H1 (cell line): ENCODE results near the gene MCM3AP. TPM values are rescaled to one million over a fixed set of nuclear protein-coding genes. Genes with fewer than 3 reads are reported as not detected.

Source experiments
- CTCF ChIA-PET: fragments of 300-600 bp; sonication (Branson Sonifier 250); formaldehyde crosslinking; loops from one replicate; lab custom pipeline; 2021; ENCODE audit not compliant: partially characterized antibody; lab: Charles Lee
- POLR2A ChIA-PET: fragments of 300-600 bp; sonication (Branson Sonifier 250); formaldehyde crosslinking; loops from one replicate; lab custom pipeline; 2021; ENCODE audit warnings: inconsistent platforms; ENCODE audit not compliant: partially characterized antibody; lab: Charles Lee
- DNase-seq, 2 experiments: peaks; one replicate each; pipeline versions ENCODE4 v3.0.0 to v3.0.0-alpha.2; 2010 to 2022; ENCODE audit warnings: low spot score in 2 of 2, low read depth in 1 of 2, mixed read lengths in 1 of 2
- FAIRE-seq: peaks from 2 replicates; lab custom pipeline; 2011; peaks lifted over from hg19 to GRCh38; lab: Jason Lieb, UNC
- H2AFZ ChIP-seq: 2 replicates; pipeline ENCODE4 v1.8.1; 2012; ENCODE audit warnings: low read length, inconsistent platforms
- H2AK5ac ChIP-seq: 2 replicates; pipeline ENCODE4 v1.6.1; 2013; ENCODE audit warnings: low read depth, low read length
- H2BK120ac ChIP-seq: replicated peaks from 2 replicates; pipeline ENCODE3; 2013; ENCODE audit warnings: low read depth, low read length, inconsistent platforms
- H2BK12ac ChIP-seq: 2 replicates; pipeline ENCODE4 v1.6.1; 2013; ENCODE audit warnings: low read depth, low read length
- H2BK15ac ChIP-seq: 2 replicates; pipeline ENCODE4 v1.6.1; 2013; ENCODE audit warnings: low read length
- H2BK20ac ChIP-seq: 2 replicates; pipeline ENCODE4 v1.6.1; 2013; ENCODE audit warnings: low read length
- H2BK5ac ChIP-seq: 2 replicates; pipeline ENCODE4 v1.6.1; 2013; ENCODE audit warnings: low read depth, low read length
- H3K14ac ChIP-seq: 2 replicates; pipeline ENCODE4 v1.6.1; 2013; ENCODE audit warnings: inconsistent platforms; ENCODE audit not compliant: insufficient read length
- H3K18ac ChIP-seq: 2 replicates; pipeline ENCODE4 v1.6.1; 2013; ENCODE audit warnings: low read length; ENCODE audit errors: extremely low read depth
- H3K23ac ChIP-seq: 2 replicates; pipeline ENCODE4 v1.6.1; 2013; ENCODE audit warnings: inconsistent platforms; ENCODE audit not compliant: insufficient read length
- H3K23me2 ChIP-seq: 2 replicates; pipeline ENCODE4 v1.6.1; 2013; ENCODE audit warnings: low read depth, low read length
- H3K27ac ChIP-seq: 2 replicates; pipeline ENCODE4 v1.6.1; 2011; ENCODE audit warnings: low read depth, low read length, inconsistent platforms
- H3K27me3 ChIP-seq, 4 experiments: replicated peaks in 1 of 4; 1 replicate in 1 of 4; 2 replicates in 3 of 4; pipeline versions ENCODE4 v1.6.1 to v1.8.1; 2011 to 2013; ENCODE audit warnings: low read length in 3 of 4, mild to moderate bottlenecking in 3 of 4, inconsistent platforms in 2 of 4, mixed read lengths in 2 of 4, moderate library complexity in 1 of 4; ENCODE audit not compliant: control insufficient read depth in 3 of 4, insufficient read depth in 3 of 4; ENCODE audit errors: extremely low read depth in 1 of 4
- H3K36me3 ChIP-seq, 4 experiments: 2 replicates each; pipeline versions ENCODE4 v1.6.1 to v1.8.1; 2011 to 2013; ENCODE audit warnings: mild to moderate bottlenecking in 4 of 4, low read length in 3 of 4, moderate library complexity in 2 of 4, control low read depth in 1 of 4, inconsistent platforms in 1 of 4; ENCODE audit not compliant: insufficient read depth in 4 of 4, control insufficient read depth in 2 of 4
- H3K4ac ChIP-seq: replicated peaks from 2 replicates; pipeline ENCODE3; 2013; ENCODE audit warnings: low read length, low read depth, mixed read lengths, inconsistent platforms; ENCODE audit not compliant: insufficient read length
- H3K4me1 ChIP-seq, 4 experiments: replicated peaks in 1 of 4; 1 replicate in 1 of 4; 2 replicates in 3 of 4; pipeline versions ENCODE4 v1.6.1 to v1.8.1; 2011 to 2013; ENCODE audit warnings: low read length in 3 of 4, inconsistent platforms in 2 of 4, mixed read lengths in 1 of 4; ENCODE audit not compliant: insufficient read depth in 4 of 4, control insufficient read depth in 3 of 4
- H3K4me2 ChIP-seq, 2 experiments: 2 replicates each; pipeline versions ENCODE4 v1.6.1 to v1.8.1; 2011 to 2013; ENCODE audit warnings: low read depth in 2 of 2, low read length in 2 of 2, control low read depth in 1 of 2, inconsistent platforms in 1 of 2, mild to moderate bottlenecking in 1 of 2; ENCODE audit not compliant: insufficient read depth in 1 of 2
- H3K4me3 ChIP-seq, 4 experiments: fragments of 200-600, 300-600 bp in 1 of 4; sonication (generic), shearing (Covaris generic), sonication (Bioruptor Twin) in 1 of 4; 2 replicates each; pipeline versions ENCODE4 v1.5.1 to v1.8.1; 2011 to 2016; ENCODE audit warnings: low read length in 4 of 4, low read depth in 3 of 4, control low read depth in 2 of 4, inconsistent platforms in 2 of 4, mild to moderate bottlenecking in 2 of 4, mixed read lengths in 1 of 4, moderate library complexity in 1 of 4; ENCODE audit not compliant: insufficient read depth in 2 of 4; ENCODE audit errors: extremely low read depth in 1 of 4
- H3K56ac ChIP-seq: replicated peaks from 2 replicates; pipeline ENCODE3; 2013; ENCODE audit warnings: low read depth, mild to moderate bottlenecking, mixed read lengths, low read length, inconsistent platforms; ENCODE audit not compliant: insufficient read length
- H3K79me1 ChIP-seq: 2 replicates; pipeline ENCODE4 v1.6.1; 2013; ENCODE audit warnings: low read depth, low read length, control low read depth
- H3K79me2 ChIP-seq, 2 experiments: 2 replicates each; pipeline versions ENCODE4 v1.6.1 to v1.8.1; 2012 to 2013; ENCODE audit warnings: low read length in 2 of 2, mild to moderate bottlenecking in 2 of 2, inconsistent platforms in 1 of 2; ENCODE audit not compliant: insufficient read depth in 2 of 2, control insufficient read depth in 1 of 2
- H3K9ac ChIP-seq, 4 experiments: replicated peaks in 1 of 4; 1 replicate in 1 of 4; 2 replicates in 3 of 4; pipeline versions ENCODE4 v1.6.1 to v1.8.1; 2011 to 2013; ENCODE audit warnings: low read depth in 3 of 4, low read length in 3 of 4, control low read depth in 2 of 4, mild to moderate bottlenecking in 2 of 4, moderate library complexity in 2 of 4, inconsistent platforms in 1 of 4; ENCODE audit errors: extremely low read depth in 1 of 4
- H3K9me3 ChIP-seq, 2 experiments: 2 replicates each; pipeline versions ENCODE4 v1.6.1 to v1.8.1; 2012 to 2013; ENCODE audit warnings: mild to moderate bottlenecking in 2 of 2, moderate library complexity in 2 of 2, control low read depth in 1 of 2, inconsistent platforms in 1 of 2, low read depth in 1 of 2, low read length in 1 of 2, mixed read lengths in 1 of 2; ENCODE audit not compliant: insufficient read depth in 2 of 2
- H4K20me1 ChIP-seq, 2 experiments: replicated peaks in 1 of 2; 2 replicates each; pipeline versions ENCODE3 to v1.8.1; 2011 to 2013; ENCODE audit warnings: inconsistent platforms in 2 of 2, low read length in 2 of 2, mild to moderate bottlenecking in 1 of 2; ENCODE audit not compliant: insufficient read depth in 2 of 2, control insufficient read depth in 1 of 2
- H4K5ac ChIP-seq: 2 replicates; pipeline ENCODE4 v1.6.1; 2013; ENCODE audit warnings: low read length, low read depth, mixed read lengths, inconsistent platforms; ENCODE audit not compliant: insufficient read length
- H4K8ac ChIP-seq: 2 replicates; pipeline ENCODE4 v1.8.0; 2013; ENCODE audit warnings: mild to moderate bottlenecking, moderate library complexity, low read length, inconsistent platforms; ENCODE audit not compliant: insufficient read depth; ENCODE audit errors: extremely low read depth
- H4K91ac ChIP-seq: replicated peaks from 2 replicates; pipeline ENCODE3; 2013; ENCODE audit warnings: low read length, mixed read lengths, inconsistent platforms; ENCODE audit not compliant: insufficient read length
- ATF2 ChIP-seq: IDR thresholded peaks from 2 replicates; pipeline ENCODE4 v1.6.1; 2012; ENCODE audit warnings: low read length, inconsistent platforms
- BCL11A ChIP-seq, 2 experiments: IDR thresholded peaks; one replicate each; pipeline ENCODE4 v1.6.1; 2011; ENCODE audit warnings: low read depth in 2 of 2, low read length in 2 of 2, mild to moderate bottlenecking in 2 of 2
- CEBPB ChIP-seq: IDR thresholded peaks from 2 replicates; pipeline ENCODE4 v1.6.1; 2012; ENCODE audit warnings: low read depth, low read length
- CHD2 ChIP-seq: IDR thresholded peaks from 2 replicates; pipeline ENCODE4 v1.6.1; 2012; ENCODE audit warnings: low read length, improper control_type of control experiment
- KDM1A ChIP-seq: fragments of 200-600, 300-600 bp; sonication (generic); IDR thresholded peaks from 2 replicates; pipeline ENCODE4 v1.7.1; 2016; ENCODE audit warnings: mild to moderate bottlenecking, low read length, borderline replicate concordance
- POLR2A ChIP-seq, 2 experiments: IDR thresholded peaks; 1 replicate in 1 of 2; 2 replicates in 1 of 2; pipeline ENCODE4 v1.6.1; 2011; ENCODE audit warnings: low read depth in 2 of 2, low read length in 2 of 2, mild to moderate bottlenecking in 2 of 2; ENCODE audit errors: control extremely low read depth in 1 of 2
- SIN3A ChIP-seq, 2 experiments: IDR thresholded peaks in 1 of 2; conservative IDR thresholded peaks in 1 of 2; 2 replicates each; pipeline ENCODE4 v1.6.1; 2011 to 2012; ENCODE audit warnings: low read length in 2 of 2, improper control_type of control experiment in 1 of 2, low read depth in 1 of 2, mild to moderate bottlenecking in 1 of 2
- SIRT6 ChIP-seq: IDR thresholded peaks from one replicate; pipeline ENCODE4 v1.7.1; 2012; ENCODE audit warnings: low read length, inconsistent platforms
- TEAD4 ChIP-seq: IDR thresholded peaks from 2 replicates; pipeline ENCODE4 v1.6.1; 2012; ENCODE audit warnings: low read depth, low read length, inconsistent platforms, mixed read lengths
- USF2 ChIP-seq: IDR thresholded peaks from 2 replicates; pipeline ENCODE4 v1.6.1; 2011; ENCODE audit warnings: low read length, improper control_type of control experiment
- WGBS, 2 experiments: shearing (Covaris generic) in 1 of 2; methylation state at CpG; one replicate each; pipeline versions ENCODE4 v1.1.6 to v1.1.7; 2013 to 2015; ENCODE audit warnings: low lambda C conversion rate in 2 of 2, mixed read lengths in 2 of 2, inconsistent platforms in 1 of 2, low coverage in 1 of 2, missing lambda C conversion rate in 1 of 2; ENCODE audit not compliant: insufficient replicate concordance in 2 of 2, insufficient coverage in 1 of 2, insufficient read length in 1 of 2; ENCODE audit errors: extremely low coverage in 1 of 2, missing lambda C conversion rate in 1 of 2; 5-methylcytosine and 5-hydroxymethylcytosine counted together
- polyA plus RNA-seq, 7 experiments: library from polyadenylated mRNA; depleted of rRNA in 3 of 7; stranded (reverse) in 5 of 7; unstranded in 2 of 7; fragments of >200 nt in 5 of 7; fragments of 200-250 nt in 2 of 7; gene quantifications; 1 replicate in 5 of 7; 2 replicates in 1 of 7; 4 replicates in 1 of 7; pipeline versions ENCODE4 v1.2.1 to v1.2.3, GENCODE V29; 2011 to 2013; ENCODE audit warnings: missing spikeins in 2 of 7, mixed read lengths in 2 of 7
- total RNA-seq: library from RNA; stranded (reverse); fragmentation: NEBNext Ultra II Directional; extraction: Animal tissue kit (Norgen Biotek cat#: 25700); gene quantifications from 2 replicates; pipeline ENCODE4 v1.2.1, GENCODE V29; 2021

Gene MCM3AP
- total and polyA plus RNA-seq, 2 of the 8 experiments (the other 6 are each of a cell fraction or from before 2014, with no cell fraction given) = 37.2 to 119 TPM

DNA sequence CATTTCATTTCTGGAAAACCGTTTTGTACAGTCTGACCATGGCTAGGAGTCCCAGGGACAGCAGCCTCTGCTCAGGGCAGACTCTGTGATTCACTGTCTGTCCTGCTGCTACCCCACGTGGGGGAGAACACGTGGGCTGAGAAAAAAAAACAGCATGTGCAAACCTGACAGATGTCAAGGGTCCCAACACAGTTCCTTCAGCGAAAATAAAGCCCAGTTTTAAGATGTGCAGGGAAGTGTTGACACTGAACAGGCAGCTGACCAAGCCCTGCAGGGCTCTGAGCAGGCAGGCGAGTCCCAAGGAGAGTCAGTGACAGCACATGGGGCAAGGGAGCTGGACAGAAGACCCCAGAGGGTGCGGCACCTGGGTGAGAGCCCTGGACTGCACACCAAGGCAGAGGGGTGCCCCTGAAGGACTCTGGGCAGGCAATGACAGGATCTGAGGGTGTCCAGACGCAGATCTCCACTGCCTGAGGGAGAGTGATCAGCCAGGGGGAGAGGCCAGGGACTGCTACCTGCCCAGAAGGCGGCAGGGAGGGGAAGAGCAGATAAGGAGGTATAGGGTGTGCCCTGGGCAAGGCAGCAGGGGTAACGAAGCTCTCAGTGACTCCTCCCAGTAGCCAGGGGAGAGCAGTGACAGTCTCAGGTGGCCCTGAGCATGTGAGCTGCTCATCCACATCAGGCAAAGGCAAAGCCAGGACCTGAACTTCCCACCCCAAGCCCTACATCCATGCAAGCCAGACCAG, 96.0 kb downstream of the MCM3AP start:
- Histone ChIP-seq H2AFZ (no peak overlapping the region), H3K79me2 (no peaks in the 10 kb centered on the region), H2BK20ac (no peak overlapping the region), H2BK120ac (no peak overlapping the region), H3K23ac (no peak overlapping the region), H2BK15ac (no peak overlapping the region), H3K27ac (no peak overlapping the region), H2AK5ac (no peak overlapping the region), H3K56ac (no peak overlapping the region), H4K20me1 (peaks cover 2 to 14% of the 10 kb centered on the region in 2 experiments), H4K8ac (peak overlapping the region; percentile 19; the same call in 1 of the 2 replicates), H3K9ac (no peak overlapping the region), H3K18ac (no peak overlapping the region), H2BK12ac (peak overlapping the region; percentile 50; the same call in 1 of the 2 replicates), H3K23me2 (peaks cover 4% of the 10 kb centered on the region), H3K36me3 (peaks cover 4 to 17% (median 14%) of the 10 kb centered on the region in 4 experiments; a peak in 6 of 8 replicates), H4K5ac (no peak overlapping the region), H2BK5ac (peak overlapping the region; percentile 35; the same call in 1 of the 2 replicates), H3K27me3 (no peaks in the 10 kb centered on the region), H3K14ac (no peak overlapping the region), H3K4me1 (peaks cover 0 to 9% (median 0%) of the 10 kb centered on the region in 4 experiments; a peak in 3 of 7 replicates), H3K4me2 (no peak overlapping the region), H3K4me3 (no peak overlapping the region), H3K4ac (no peak overlapping the region), H3K79me1 (no peaks in the 10 kb centered on the region), H4K91ac (no peak overlapping the region), H3K9me3 (no peaks in the 10 kb centered on the region)
- ChIA-PET POLR2A (interaction anchor here (1.1 kb wide), 1 partner anchor 9 kb away, joined by 4 read pairs; no protein-coding TSS in a partner anchor), CTCF (interaction anchor here (0.5 to 1.5 kb wide), 6 partner anchors 14 to 47 kb away, joined by 3 to 5 read pairs (median 3); no protein-coding TSS in a partner anchor)
- WGBS, 2 experiments = 78% methylated on average over 8 of the region's 9 CpGs; no CpG with 5 or more reads in 1 of the 2 experiments
- DNase-seq (no peak), FAIRE-seq (no peak)
- TF ChIP-seq CHD2 (no peak), KDM1A (no peak), BCL11A (IDR thresholded peaks at IDR 0.05; ENCODE audit: low read depth in 2 of 2, low read length in 2 of 2) (no peak), USF2 (no peak), CEBPB (no peak), SIRT6 (no peak), POLR2A (IDR thresholded peaks at IDR 0.05; ENCODE audit: control extremely low read depth in 1 of 2, low read depth in 2 of 2, low read length in 2 of 2) (no peak), SIN3A (conservative IDR thresholded peaks at IDR 0.05 in 1 of 2, IDR thresholded peaks at IDR 0.05 in 1 of 2; ENCODE audit: low read depth in 1 of 2, low read length in 2 of 2) (no peak), TEAD4 (no peak), ATF2 (no peak)
